ENCODE data around the gene TMEM154.

DNA sequence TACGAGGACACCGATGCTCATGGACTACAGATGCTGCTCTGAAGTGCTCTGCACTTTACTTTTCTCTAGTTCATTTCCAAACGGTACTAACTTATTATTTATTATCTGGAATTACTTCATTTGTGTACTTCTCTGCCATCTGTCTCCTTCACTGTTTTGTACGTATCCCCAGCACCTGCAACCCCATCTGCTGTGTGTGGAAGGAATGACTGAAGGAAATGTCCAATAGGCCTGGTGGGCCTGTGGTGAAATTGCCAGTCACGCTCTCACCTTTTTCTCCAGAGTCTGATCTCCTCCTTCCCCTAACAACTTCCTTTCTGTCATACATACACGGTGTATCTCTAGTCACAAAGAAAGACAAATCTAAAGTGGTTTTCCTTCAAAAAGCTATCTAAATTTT lies 12.9 kb downstream of the TMEM154 start:
- TF ChIP-seq POLR2A (IDR thresholded peaks at IDR 0.05; ENCODE audit: extremely low read depth, insufficient read length) (no peak), MYC (IDR thresholded peaks at IDR 0.05; ENCODE audit: low read depth, low read length) (no peak)
- TF ChIP-seq, protein P1, sequence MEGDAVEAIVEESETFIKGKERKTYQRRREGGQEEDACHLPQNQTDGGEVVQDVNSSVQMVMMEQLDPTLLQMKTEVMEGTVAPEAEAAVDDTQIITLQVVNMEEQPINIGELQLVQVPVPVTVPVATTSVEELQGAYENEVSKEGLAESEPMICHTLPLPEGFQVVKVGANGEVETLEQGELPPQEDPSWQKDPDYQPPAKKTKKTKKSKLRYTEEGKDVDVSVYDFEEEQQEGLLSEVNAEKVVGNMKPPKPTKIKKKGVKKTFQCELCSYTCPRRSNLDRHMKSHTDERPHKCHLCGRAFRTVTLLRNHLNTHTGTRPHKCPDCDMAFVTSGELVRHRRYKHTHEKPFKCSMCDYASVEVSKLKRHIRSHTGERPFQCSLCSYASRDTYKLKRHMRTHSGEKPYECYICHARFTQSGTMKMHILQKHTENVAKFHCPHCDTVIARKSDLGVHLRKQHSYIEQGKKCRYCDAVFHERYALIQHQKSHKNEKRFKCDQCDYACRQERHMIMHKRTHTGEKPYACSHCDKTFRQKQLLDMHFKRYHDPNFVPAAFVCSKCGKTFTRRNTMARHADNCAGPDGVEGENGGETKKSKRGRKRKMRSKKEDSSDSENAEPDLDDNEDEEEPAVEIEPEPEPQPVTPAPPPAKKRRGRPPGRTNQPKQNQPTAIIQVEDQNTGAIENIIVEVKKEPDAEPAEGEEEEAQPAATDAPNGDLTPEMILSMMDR (IDR thresholded peaks at IDR 0.05; ENCODE audit: low read depth, low read length): no peak
